Activated naive CD4-positive, alpha-beta T cell treated with anti-CD3 and anti-CD28 coated beads, Interleukin-2, amount 50 U/mL, for 72 hours (primary cell): ENCODE measurements around the gene STAG1. TPM values are rescaled to one million over a fixed set of nuclear protein-coding genes. Genes with fewer than 3 reads are reported as not detected.
"Not testable (repeated sequence)": the region's sequence is repeated elsewhere in the genome, so short reads cannot be mapped to it uniquely, and the experiment has no call there.

ENCODE experiments used
- ATAC-seq, 2 donors: fragments of 150-1000 bp; cut with Tn5 transposase; 2 replicates each; pipeline ENCODE4 v1.10.0; 2021; ENCODE audit warnings: mild to moderate bottlenecking in 2 of 2, moderate library complexity in 2 of 2
- DNase-seq, 2 donors: peaks; one replicate each; pipeline ENCODE4 v3.0.0; 2021 to 2022; ENCODE audit warnings: low spot score in 2 of 2
- H3K27ac Mint-ChIP-seq, 2 donors: one replicate each; pipeline ENCODE4 v1.8.0; 2022; ENCODE audit warnings: mild to moderate bottlenecking in 2 of 2, mixed read lengths in 2 of 2
- H3K36me3 Mint-ChIP-seq, 2 donors: one replicate each; pipeline ENCODE4 v1.8.0; 2022; ENCODE audit warnings: mixed read lengths in 2 of 2
- H3K9me3 Mint-ChIP-seq, 2 donors: one replicate each; pipeline ENCODE4 v1.8.0; 2022; ENCODE audit warnings: mixed read lengths in 2 of 2
- total RNA-seq, 2 donors: library from RNA; stranded (reverse); gene quantifications; one replicate each; pipeline ENCODE4 v1.2.3, GENCODE V29; 2022

Gene STAG1
- total RNA-seq, 2 donors from 2014 or later = 35.8 to 40.5 TPM

DNA sequence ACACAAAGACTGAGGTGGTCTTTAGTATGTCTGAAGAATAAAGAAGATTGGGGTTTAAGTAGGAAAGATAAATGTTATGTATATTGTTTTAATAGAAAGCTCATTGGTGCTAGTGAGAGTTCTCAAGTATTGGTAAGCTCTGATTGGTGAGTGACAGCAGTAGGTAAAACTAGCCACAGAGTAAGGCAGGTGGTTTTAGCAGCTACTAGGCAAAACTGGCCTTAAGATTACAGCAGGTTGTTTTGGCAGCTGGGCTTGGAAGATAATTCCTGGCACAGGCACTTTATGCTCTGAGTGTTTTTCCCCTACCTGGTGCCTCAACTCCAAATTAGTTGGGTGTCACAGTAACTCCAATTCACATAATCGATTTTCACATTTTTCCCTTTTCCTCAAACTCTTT lies 66.3 kb downstream of the STAG1 start:
- DNase-seq = no peak
- Mint-ChIP-seq H3K9me3 (peaks cover 0 to 10% of the 10 kb centered on the region in 2 donors), H3K27ac (no peak overlapping the region), H3K36me3 (peaks cover 10 to 39% of the 10 kb centered on the region in 2 donors)
- no peak for ATAC-seq

DNA sequence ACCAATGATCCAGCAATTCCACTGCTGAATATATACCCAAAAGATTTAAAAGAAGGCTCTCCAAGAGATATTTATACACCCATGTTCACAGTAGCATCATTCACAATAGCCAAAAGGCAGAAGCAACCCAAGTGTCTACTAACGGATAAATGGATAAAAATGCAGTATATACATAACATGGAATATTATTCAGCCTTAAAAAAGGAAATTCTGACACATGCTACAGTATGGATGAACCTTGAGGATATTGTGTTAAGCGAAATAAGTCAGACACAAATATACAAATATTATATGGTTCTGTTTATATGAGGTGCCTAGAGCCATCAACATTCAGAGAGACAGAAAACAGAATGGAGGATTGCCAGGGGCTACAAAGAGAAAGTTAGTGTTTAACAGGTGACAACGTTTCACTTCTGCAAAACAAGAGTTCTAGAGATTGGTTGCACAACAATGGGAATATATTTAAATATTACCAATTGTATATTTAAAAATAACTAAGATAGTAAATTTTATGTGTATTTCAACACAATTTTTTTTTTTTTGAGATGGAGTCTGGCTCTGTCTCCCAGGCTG lies 69.4 kb downstream of the STAG1 start:
- no peak overlapping the region for H3K27ac Mint-ChIP-seq
- ATAC-seq = no peak
- H3K36me3 Mint-ChIP-seq = peaks cover 10 to 24% of the 10 kb centered on the region in 2 donors
- peaks cover 0 to 10% of the 10 kb centered on the region in 2 donors for H3K9me3 Mint-ChIP-seq
- no peak for DNase-seq

DNA sequence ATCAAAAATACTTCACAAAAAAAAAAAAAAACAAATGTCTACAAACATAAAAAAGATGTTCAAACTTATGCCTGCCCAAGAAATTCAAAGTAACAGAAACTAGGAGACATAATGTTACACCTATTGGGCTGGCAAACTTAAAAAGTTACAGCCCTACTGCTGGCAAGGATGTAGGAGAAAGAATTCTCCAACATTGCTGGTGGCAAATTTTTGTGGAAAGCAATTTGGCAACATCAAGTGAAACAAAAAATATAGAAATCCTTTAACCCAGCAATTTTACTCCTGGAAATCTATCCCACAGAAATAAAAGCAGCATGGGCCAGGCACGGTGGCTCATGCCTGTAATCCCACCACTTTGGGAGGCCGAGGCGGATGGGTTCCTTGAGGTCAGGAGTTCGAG lies 73.2 kb downstream of the STAG1 start:
- Mint-ChIP-seq H3K27ac (no peak overlapping the region), H3K36me3 (peaks cover 2% of the 10 kb centered on the region in 2 donors), H3K9me3 (peaks cover 0 to under 1% of the 10 kb centered on the region in 2 donors)
- no peak for DNase-seq
- no peak for ATAC-seq

DNA sequence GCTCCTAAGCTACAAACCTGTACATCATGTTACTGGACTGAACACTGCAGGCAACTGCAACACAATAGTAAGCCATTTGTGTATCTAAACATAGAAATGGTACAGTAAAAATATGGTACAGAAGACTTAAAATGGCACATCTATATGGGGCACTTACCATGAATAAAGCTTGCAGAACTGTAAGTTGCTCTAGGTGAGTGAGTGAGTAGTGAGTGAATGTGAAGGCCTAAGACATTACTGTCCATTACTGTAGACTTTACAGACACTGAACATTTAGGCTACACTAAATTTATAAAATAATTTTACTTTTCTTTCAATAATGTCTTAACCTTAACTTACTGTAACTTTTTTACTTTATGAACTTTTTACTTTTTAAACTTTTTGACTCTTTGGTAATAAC lies 76.2 kb downstream of the STAG1 start:
- DNase-seq = no peak
- Mint-ChIP-seq H3K27ac (no peak overlapping the region), H3K36me3 (no peaks in the 10 kb centered on the region), H3K9me3 (no peaks in the 10 kb centered on the region)
- no peak for ATAC-seq

DNA sequence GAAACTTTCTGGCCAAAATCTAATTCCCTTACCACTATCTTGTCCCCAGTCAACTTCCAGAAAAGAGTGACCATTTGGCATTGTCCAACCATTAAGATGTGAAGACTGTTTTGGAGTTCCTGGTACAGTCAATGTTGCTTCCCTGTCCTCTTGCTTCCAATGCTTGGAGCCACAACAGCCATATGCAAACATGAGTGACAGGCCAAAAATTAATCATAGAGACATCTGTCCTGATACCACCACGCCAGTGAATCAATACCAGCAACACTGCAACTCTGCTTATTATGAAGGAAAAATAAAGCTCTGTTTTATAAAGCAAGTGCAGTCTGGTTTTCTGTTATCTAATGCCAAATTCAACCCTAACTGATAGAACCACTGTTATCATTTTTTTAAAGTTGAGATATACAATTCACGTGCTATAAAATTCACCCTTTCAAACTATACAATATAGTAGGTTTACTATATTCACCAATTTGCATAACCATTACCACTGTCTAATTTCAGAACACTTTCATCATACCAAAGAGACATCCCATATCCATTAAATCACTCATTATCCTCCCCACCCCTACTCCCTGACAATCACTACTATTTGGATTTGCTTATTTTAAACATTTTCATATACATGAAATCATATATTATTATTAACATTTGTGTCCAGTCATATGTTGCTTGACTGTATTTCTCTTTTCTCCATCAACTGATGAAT lies 76.9 kb downstream of the STAG1 start:
- Mint-ChIP-seq H3K9me3 (no peaks in the 10 kb centered on the region), H3K27ac (no peak overlapping the region), H3K36me3 (no peaks in the 10 kb centered on the region)
- DNase-seq (no peak), ATAC-seq (no peak)

- DNase-seq (no peak), ATAC-seq (no peak)
- H3K9me3 Mint-ChIP-seq = no peaks in the 10 kb centered on the region
- H3K27ac Mint-ChIP-seq = no peak overlapping the region
- H3K36me3 Mint-ChIP-seq = peaks cover 0 to 5% of the 10 kb centered on the region in 2 donors
Measured at GRCh38 chr3:136672457-136672856, 79.7 kb downstream of the STAG1 start.

- Mint-ChIP-seq H3K36me3 (peaks cover 0 to 5% of the 10 kb centered on the region in 2 donors), H3K27ac (peak overlapping the region in 1 of 2 donors; percentile 5), H3K9me3 (no peaks in the 10 kb centered on the region)
- ATAC-seq (no peak), DNase-seq (no peak)
Measured at GRCh38 chr3:136671921-136672320, 80.3 kb downstream of the STAG1 start.

- Mint-ChIP-seq H3K9me3 (no peaks in the 10 kb centered on the region), H3K27ac (no peak overlapping the region), H3K36me3 (peaks cover 2 to 5% of the 10 kb centered on the region in 2 donors)
- ATAC-seq (no peak), DNase-seq (no peak)
Measured at GRCh38 chr3:136670166-136670565, 82.0 kb downstream of the STAG1 start.

- Mint-ChIP-seq H3K27ac (no peak overlapping the region), H3K36me3 (peaks cover 5% of the 10 kb centered on the region in 2 donors), H3K9me3 (no peaks in the 10 kb centered on the region)
- ATAC-seq (no peak), DNase-seq (no peak)
Measured at GRCh38 chr3:136667081-136667480, 85.1 kb downstream of the STAG1 start.

DNA sequence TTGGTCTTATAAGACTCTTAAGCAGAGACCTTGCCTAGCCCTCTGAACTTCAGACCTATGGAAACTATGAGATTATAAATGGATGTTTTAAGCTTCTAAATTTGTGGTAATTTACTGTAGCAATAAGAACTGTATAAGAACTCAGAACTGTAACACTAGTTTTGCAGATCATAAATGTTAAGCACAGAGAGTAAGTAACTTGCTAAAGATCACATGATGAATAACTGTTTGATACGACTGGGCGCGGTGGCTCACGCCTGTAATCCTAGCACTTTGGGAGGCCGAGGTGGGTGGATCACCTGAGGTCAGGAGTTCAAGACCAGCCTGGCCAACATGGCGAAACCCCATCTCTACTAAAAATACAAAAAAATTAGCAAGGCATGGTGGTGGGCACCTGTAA lies 85.9 kb downstream of the STAG1 start:
- H3K27ac Mint-ChIP-seq, ATAC-seq, H3K9me3 Mint-ChIP-seq, H3K36me3 Mint-ChIP-seq, DNase-seq: not testable (repeated sequence)

GRCh38 chr3:136664771-136665170 lies 87.4 kb downstream of the STAG1 start:
- Mint-ChIP-seq H3K9me3 (no peaks in the 10 kb centered on the region), H3K27ac (peak overlapping the region in 1 of 2 donors; percentile 48), H3K36me3 (peaks cover 5 to 15% of the 10 kb centered on the region in 2 donors)
- DNase-seq = no peak
- no peak for ATAC-seq

- ATAC-seq = no peak
- Mint-ChIP-seq H3K36me3 (peaks cover 5 to 15% of the 10 kb centered on the region in 2 donors), H3K9me3 (no peaks in the 10 kb centered on the region), H3K27ac (no peak overlapping the region)
- no peak for DNase-seq
Measured at GRCh38 chr3:136661282-136661681, 90.9 kb downstream of the STAG1 start.

DNA sequence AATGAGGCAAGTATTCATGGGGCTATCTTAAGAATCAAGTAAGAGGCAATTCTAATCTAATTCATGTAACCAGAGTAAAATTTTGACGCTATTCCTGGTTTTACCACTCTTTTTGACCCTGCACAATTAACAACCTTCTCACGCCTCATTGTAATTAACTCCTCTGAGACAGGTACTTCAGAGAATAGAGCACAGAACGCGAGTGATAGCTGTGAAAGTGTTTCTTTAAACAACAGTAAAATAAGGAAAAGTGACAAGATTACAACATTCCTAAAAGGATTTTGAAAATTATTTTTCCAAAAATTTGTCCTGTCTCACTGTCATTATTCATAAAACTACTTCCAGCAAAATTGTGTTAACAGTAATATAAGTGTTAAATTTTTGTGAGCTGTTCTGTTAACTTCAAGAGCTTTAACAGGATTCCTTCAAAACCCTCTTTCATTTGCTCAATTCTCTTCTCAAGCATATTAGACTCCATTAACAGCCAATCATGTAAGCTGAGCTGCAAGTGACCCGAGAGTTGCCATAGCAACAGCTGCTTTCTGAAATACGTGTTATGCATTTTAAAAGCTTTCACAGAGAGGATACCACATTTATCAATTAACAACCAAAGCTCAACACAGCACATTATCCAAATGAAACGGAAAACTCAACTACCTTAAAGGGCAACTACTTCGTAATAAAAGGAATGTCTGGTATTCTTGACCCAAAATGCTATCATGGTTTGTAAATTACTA lies 93.1 kb downstream of the STAG1 start:
- Mint-ChIP-seq H3K27ac (no peak overlapping the region), H3K36me3 (peaks cover 12 to 29% of the 10 kb centered on the region in 2 donors), H3K9me3 (peaks cover 0 to 14% of the 10 kb centered on the region in 2 donors)
- DNase-seq = no peak
- no peak for ATAC-seq

DNA sequence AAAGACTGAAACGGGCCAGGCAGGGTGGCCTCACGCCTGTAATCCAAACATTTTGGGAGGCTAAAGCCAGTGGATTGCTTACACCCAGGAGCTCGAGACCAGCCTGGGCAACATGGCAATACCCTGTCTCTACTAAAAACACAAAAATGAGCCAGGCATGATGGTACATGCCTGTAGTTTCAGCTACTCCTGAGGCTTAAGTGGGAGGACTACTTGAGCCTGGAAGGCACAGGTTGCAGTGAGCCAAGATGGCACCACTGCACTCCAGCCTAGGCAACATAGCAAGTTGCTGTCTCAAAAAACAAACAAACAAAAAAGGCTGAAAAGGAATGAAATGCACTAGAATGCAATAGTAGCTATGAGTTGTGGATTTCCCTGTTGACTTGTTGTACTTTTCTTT lies 94.7 kb downstream of the STAG1 start:
- Mint-ChIP-seq H3K36me3 (peaks cover 17 to 37% of the 10 kb centered on the region in 2 donors), H3K27ac (no peak overlapping the region), H3K9me3 (peaks cover 0 to 24% of the 10 kb centered on the region in 2 donors)
- no peak for ATAC-seq
- DNase-seq = no peak

GRCh38 chr3:136653628-136654027 lies 98.5 kb downstream of the STAG1 start:
- DNase-seq (no peak), ATAC-seq (no peak)
- Mint-ChIP-seq H3K36me3 (peaks cover 17 to 22% of the 10 kb centered on the region in 2 donors), H3K27ac (no peak overlapping the region), H3K9me3 (peaks cover 0 to 31% of the 10 kb centered on the region in 2 donors)

GRCh38 chr3:136651581-136651980 lies 100.6 kb downstream of the STAG1 start:
- H3K27ac Mint-ChIP-seq = no peak overlapping the region
- DNase-seq (no peak), ATAC-seq (no peak)
- H3K36me3 Mint-ChIP-seq = peaks cover 17 to 22% of the 10 kb centered on the region in 2 donors
- peaks cover 0 to 32% of the 10 kb centered on the region in 2 donors for H3K9me3 Mint-ChIP-seq

DNA sequence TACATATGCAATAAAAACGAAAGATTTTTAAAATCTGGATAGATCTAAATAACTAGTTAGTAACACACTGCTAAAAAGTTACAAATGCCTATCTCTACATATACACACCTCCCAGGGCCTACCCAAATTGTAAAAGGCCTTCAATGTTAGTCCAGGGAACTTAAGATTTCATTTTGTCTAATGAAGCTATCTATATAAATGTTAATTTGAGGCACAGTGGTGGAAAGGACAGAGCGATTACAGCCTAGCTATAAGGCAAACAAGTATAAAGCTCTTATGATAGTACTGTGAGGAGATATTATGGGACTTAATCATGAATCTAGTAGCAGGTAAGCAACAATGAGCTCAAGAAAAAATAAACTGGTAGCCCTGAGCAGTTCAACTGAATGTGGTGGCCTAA lies 101.7 kb downstream of the STAG1 start:
- Mint-ChIP-seq H3K9me3 (peaks cover 0 to 36% of the 10 kb centered on the region in 2 donors), H3K36me3 (peaks cover 17 to 28% of the 10 kb centered on the region in 2 donors), H3K27ac (no peak overlapping the region)
- DNase-seq (no peak), ATAC-seq (no peak)
